ENCODE measurements around the gene C1orf115. TPM values are rescaled to one million over a fixed set of nuclear protein-coding genes. Genes with fewer than 3 reads are reported as not detected.

The C1orf115 gene
- polyA plus RNA-seq, 1 of the 3 experiments (the other 2 are of a cell fraction): 4.2 TPM

DNA sequence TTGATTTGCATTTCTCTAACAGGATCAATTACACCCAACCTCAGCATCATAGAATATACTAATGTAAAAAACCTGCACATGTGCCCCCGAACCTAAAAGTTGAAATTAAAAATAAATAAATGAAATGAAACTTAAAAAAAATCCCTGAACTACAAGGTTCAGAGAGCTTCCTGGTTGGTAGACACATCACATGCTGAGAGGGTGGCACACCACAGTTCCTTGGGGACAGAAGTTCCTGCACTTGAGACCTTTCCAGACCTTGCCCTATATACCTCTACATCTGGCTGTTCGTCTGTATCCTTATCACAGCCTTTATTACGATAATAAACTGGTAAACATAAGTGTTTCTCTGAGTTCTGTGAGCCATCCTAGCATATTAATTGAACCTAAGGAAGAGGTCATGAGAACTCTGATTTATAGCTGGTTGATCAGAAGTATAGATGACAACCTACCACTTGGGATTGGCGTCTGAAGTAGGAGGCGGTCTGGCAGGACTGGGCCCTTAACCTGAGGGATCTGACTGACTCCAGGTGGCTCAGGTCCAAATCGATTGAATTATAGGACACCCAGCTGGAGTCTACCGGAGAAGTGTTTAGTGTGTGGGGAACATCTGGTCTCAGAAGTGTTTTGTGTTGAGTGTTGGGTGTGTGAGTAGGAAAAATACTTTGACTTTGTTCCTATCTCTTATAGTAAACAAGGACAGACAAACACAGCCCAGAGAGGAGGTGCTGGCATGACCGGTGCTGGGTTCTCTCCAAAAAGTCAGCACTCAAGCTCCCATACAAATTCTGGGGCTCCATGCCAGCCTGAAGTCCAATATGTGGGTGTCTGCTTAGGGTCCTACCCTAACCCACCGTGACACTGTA lies 19.0 kb downstream of the C1orf115 start (continued):
- TF ChIP-seq, protein P1, sequence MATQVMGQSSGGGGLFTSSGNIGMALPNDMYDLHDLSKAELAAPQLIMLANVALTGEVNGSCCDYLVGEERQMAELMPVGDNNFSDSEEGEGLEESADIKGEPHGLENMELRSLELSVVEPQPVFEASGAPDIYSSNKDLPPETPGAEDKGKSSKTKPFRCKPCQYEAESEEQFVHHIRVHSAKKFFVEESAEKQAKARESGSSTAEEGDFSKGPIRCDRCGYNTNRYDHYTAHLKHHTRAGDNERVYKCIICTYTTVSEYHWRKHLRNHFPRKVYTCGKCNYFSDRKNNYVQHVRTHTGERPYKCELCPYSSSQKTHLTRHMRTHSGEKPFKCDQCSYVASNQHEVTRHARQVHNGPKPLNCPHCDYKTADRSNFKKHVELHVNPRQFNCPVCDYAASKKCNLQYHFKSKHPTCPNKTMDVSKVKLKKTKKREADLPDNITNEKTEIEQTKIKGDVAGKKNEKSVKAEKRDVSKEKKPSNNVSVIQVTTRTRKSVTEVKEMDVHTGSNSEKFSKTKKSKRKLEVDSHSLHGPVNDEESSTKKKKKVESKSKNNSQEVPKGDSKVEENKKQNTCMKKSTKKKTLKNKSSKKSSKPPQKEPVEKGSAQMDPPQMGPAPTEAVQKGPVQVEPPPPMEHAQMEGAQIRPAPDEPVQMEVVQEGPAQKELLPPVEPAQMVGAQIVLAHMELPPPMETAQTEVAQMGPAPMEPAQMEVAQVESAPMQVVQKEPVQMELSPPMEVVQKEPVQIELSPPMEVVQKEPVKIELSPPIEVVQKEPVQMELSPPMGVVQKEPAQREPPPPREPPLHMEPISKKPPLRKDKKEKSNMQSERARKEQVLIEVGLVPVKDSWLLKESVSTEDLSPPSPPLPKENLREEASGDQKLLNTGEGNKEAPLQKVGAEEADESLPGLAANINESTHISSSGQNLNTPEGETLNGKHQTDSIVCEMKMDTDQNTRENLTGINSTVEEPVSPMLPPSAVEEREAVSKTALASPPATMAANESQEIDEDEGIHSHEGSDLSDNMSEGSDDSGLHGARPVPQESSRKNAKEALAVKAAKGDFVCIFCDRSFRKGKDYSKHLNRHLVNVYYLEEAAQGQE (IDR thresholded peaks at IDR 0.05; ENCODE audit: low read depth, low read length): no peak

DNA sequence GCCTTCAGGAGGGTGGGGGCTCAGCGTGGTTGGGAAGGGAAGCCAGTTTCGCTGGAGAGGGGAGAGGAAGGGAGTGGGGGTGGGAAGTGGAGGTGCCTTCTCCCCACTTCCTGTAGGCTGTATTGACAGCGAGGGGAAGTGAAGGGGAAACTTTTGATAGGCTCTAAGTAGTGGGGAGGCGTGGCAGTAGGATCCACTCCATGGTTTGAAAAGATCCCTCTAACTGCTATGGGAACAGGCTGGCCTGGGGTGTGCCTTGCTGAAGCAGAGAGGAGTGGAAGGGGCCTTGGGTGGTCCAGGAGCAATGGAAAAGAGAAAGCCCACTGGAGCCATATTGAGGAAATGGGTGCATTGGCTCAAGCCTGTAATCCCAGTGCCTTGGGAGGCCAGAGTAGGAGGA lies 20.2 kb downstream of the C1orf115 start:
- ChIA-PET POLR2A (interaction anchor here (0.7 kb wide), 1 partner anchor 27 kb away, joined by 3 read pairs; no protein-coding TSS in a partner anchor), CTCF (no interaction called here)
- Histone ChIP-seq H3K9me3 (no peaks in the 10 kb centered on the region), H3K4me1 (ENCODE audit: control insufficient read depth in 1 of 2, insufficient read depth in 2 of 2, low read depth in 1 of 2, low read length in 1 of 2) (no peaks in the 10 kb centered on the region; a peak in 1 of 4 replicates), H3K27me3 (ENCODE audit: insufficient read depth) (no peaks in the 10 kb centered on the region), H3K4me2 (no peak overlapping the region), H3K79me2 (ENCODE audit: insufficient read depth) (no peaks in the 10 kb centered on the region), H3K4me3 (ENCODE audit: low read depth in 2 of 2, low read length in 1 of 2) (no peak overlapping the region), H3F3A (replicated peaks; ENCODE audit: insufficient read depth) (no peaks in the 10 kb centered on the region), H3K9me2 (no peaks in the 10 kb centered on the region), H3K36me3 (replicated peaks in 1 of 2; ENCODE audit: control insufficient read depth in 1 of 2, insufficient read depth in 2 of 2, low read length in 1 of 2) (no peaks in the 10 kb centered on the region), H2AFZ (ENCODE audit: low read depth) (no peak overlapping the region), H3K9ac (no peak overlapping the region), H4K20me1 (ENCODE audit: insufficient read depth) (no peaks in the 10 kb centered on the region), H3K27ac (ENCODE audit: low read depth in 2 of 2, low read length in 1 of 2) (no peak overlapping the region)
- WGBS (ENCODE audit: low lambda C conversion rate): 47% methylated on average over 4 of the region's 4 CpGs
- TF ChIP-seq RCOR1 (IDR thresholded peaks at IDR 0.05; ENCODE audit: low read length) (no peak), NRF1 (IDR thresholded peaks at IDR 0.05; ENCODE audit: low read depth, low read length) (no peak), USF1 (IDR thresholded peaks at IDR 0.05; ENCODE audit: borderline replicate concordance, low read depth) (no peak), MEF2A (IDR thresholded peaks at IDR 0.05; ENCODE audit: borderline replicate concordance, low read depth) (no peak)
- TF ChIP-seq, protein P2, sequence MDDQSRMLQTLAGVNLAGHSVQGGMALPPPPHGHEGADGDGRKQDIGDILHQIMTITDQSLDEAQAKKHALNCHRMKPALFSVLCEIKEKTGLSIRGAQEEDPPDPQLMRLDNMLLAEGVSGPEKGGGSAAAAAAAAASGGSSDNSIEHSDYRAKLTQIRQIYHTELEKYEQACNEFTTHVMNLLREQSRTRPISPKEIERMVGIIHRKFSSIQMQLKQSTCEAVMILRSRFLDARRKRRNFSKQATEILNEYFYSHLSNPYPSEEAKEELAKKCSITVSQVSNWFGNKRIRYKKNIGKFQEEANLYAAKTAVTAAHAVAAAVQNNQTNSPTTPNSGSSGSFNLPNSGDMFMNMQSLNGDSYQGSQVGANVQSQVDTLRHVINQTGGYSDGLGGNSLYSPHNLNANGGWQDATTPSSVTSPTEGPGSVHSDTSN (IDR thresholded peaks at IDR 0.05): no peak
- no peak for DNase-seq
